Astrocyte (in vitro differentiated cells and primary cell): ENCODE measurements around the gene CBX7. TPM values are rescaled to one million over a fixed set of nuclear protein-coding genes. Genes with fewer than 3 reads are reported as not detected.

Experiments
- DNase-seq: peaks from one replicate; pipeline ENCODE4 v3.0.0-alpha.2; 2010; ENCODE audit warnings: low read depth
- FAIRE-seq: peaks from 2 replicates; lab custom pipeline; 2011; peaks lifted over from hg19 to GRCh38; lab: Jason Lieb, UNC
- H2AFZ ChIP-seq: 2 replicates; pipeline ENCODE4 v1.6.0; 2012; ENCODE audit warnings: low read depth, low read length, inconsistent platforms
- H3K27ac ChIP-seq: 2 replicates; pipeline ENCODE4 v1.5.1; 2011; ENCODE audit warnings: low read depth, low read length, inconsistent platforms
- H3K27me3 ChIP-seq: 2 replicates; pipeline ENCODE4 v1.6.0; 2011; ENCODE audit warnings: low read length, inconsistent platforms; ENCODE audit not compliant: insufficient read depth
- H3K36me3 ChIP-seq: 2 replicates; pipeline ENCODE4 v1.5.1; 2011; ENCODE audit warnings: low read length, inconsistent platforms; ENCODE audit not compliant: insufficient read depth
- H3K4me1 ChIP-seq: 2 replicates; pipeline ENCODE4 v1.5.1; 2011; ENCODE audit warnings: low read length, inconsistent platforms; ENCODE audit not compliant: insufficient read depth
- H3K4me2 ChIP-seq: 2 replicates; pipeline ENCODE4 v1.6.0; 2012; ENCODE audit warnings: low read length, inconsistent platforms
- H3K4me3 ChIP-seq: 2 replicates; pipeline ENCODE4 v1.5.1; 2011; ENCODE audit warnings: low read depth, mild to moderate bottlenecking, low read length, inconsistent platforms; ENCODE audit not compliant: insufficient read depth
- H3K79me2 ChIP-seq: 2 replicates; pipeline ENCODE4 v1.6.0; 2012; ENCODE audit warnings: mild to moderate bottlenecking, low read length, inconsistent platforms; ENCODE audit not compliant: insufficient read depth
- H3K9ac ChIP-seq: 2 replicates; pipeline ENCODE4 v1.6.0; 2012; ENCODE audit warnings: mild to moderate bottlenecking, low read length, inconsistent platforms
- H3K9me3 ChIP-seq: 2 replicates; pipeline ENCODE4 v1.5.1; 2012; ENCODE audit warnings: low read depth, mild to moderate bottlenecking, low read length, inconsistent platforms; ENCODE audit not compliant: insufficient read depth
- H4K20me1 ChIP-seq: 2 replicates; pipeline ENCODE4 v1.6.0; 2012; ENCODE audit warnings: low read length, inconsistent platforms; ENCODE audit not compliant: insufficient read depth
- H3K27ac Mint-ChIP-seq: one replicate; pipeline ENCODE4 v1.8.0; 2021; ENCODE audit warnings: mild to moderate bottlenecking, mixed read lengths; ENCODE audit not compliant: unreplicated experiment
- H3K27me3 Mint-ChIP-seq: one replicate; pipeline ENCODE4 v1.8.0; 2021; ENCODE audit warnings: low read depth, mixed read lengths; ENCODE audit not compliant: unreplicated experiment
- H3K36me3 Mint-ChIP-seq: one replicate; pipeline ENCODE4 v1.8.0; 2021; ENCODE audit warnings: low read depth, mixed read lengths; ENCODE audit not compliant: unreplicated experiment
- H3K4me1 Mint-ChIP-seq: one replicate; pipeline ENCODE4 v1.8.0; 2021; ENCODE audit warnings: low read depth, mixed read lengths; ENCODE audit not compliant: unreplicated experiment
- H3K4me3 Mint-ChIP-seq: one replicate; pipeline ENCODE4 v1.8.0; 2021; ENCODE audit warnings: mild to moderate bottlenecking, moderate library complexity, mixed read lengths; ENCODE audit not compliant: unreplicated experiment
- H3K9me3 Mint-ChIP-seq: one replicate; pipeline ENCODE4 v1.8.0; 2021; ENCODE audit warnings: mild to moderate bottlenecking, mixed read lengths; ENCODE audit not compliant: unreplicated experiment
- EZH2 ChIP-seq: IDR thresholded peaks from 2 replicates; pipeline ENCODE4 v1.6.1; 2012; ENCODE audit warnings: mild to moderate bottlenecking, low read length, inconsistent platforms; ENCODE audit not compliant: insufficient read depth
- total RNA-seq: library from RNA; stranded (reverse); gene quantifications from 2 replicates; pipeline ENCODE4 v1.2.1, GENCODE V29; 2021
- TF ChIP-seq, protein P1 (sequence below): IDR thresholded peaks from 2 replicates; pipeline ENCODE4 v1.5.1; 2011; ENCODE audit warnings: low read depth, mild to moderate bottlenecking, inconsistent platforms, low read length, moderate library complexity; ENCODE audit not compliant: insufficient read depth

The CBX7 gene
- total RNA-seq, 1 donor from 2014 or later = 1.2 TPM

DNA sequence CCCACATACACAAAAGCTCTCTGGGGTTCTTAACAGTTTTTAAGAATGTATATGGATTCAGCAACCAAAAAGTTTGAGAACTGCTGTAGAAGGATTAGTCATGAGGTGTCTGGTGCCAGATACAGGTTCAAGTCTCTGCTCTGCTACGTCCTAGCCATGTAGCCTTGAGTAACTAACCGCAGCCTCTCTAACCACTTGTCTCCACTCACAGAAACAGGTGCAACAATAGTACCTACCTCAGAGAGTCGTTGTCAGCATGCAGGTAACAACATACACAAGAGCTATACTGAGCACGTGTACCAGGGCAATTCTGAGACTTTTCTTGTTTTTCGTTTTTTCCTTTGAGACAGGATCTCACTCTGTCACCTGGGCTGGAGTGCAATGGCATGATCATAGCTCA, 26.9 kb downstream of the CBX7 start:
- peaks cover 4% of the 10 kb centered on the region for H3K27me3 ChIP-seq
- no peak for DNase-seq
- H3K4me3 ChIP-seq = no peak overlapping the region
- Mint-ChIP-seq H3K27me3 (peaks cover 9% of the 10 kb centered on the region), H3K4me3 (no peak overlapping the region), H3K27ac (no peak overlapping the region), H3K4me1 (peaks cover 4% of the 10 kb centered on the region), H3K9me3 (no peaks in the 10 kb centered on the region), H3K36me3 (no peaks in the 10 kb centered on the region)
- H3K79me2 ChIP-seq = no peaks in the 10 kb centered on the region
- H3K4me2 ChIP-seq = no peak overlapping the region
- H4K20me1 ChIP-seq = no peaks in the 10 kb centered on the region
- H3K4me1 ChIP-seq = no peaks in the 10 kb centered on the region
- no peaks in the 10 kb centered on the region for H3K9me3 ChIP-seq
- TF ChIP-seq, protein P1, sequence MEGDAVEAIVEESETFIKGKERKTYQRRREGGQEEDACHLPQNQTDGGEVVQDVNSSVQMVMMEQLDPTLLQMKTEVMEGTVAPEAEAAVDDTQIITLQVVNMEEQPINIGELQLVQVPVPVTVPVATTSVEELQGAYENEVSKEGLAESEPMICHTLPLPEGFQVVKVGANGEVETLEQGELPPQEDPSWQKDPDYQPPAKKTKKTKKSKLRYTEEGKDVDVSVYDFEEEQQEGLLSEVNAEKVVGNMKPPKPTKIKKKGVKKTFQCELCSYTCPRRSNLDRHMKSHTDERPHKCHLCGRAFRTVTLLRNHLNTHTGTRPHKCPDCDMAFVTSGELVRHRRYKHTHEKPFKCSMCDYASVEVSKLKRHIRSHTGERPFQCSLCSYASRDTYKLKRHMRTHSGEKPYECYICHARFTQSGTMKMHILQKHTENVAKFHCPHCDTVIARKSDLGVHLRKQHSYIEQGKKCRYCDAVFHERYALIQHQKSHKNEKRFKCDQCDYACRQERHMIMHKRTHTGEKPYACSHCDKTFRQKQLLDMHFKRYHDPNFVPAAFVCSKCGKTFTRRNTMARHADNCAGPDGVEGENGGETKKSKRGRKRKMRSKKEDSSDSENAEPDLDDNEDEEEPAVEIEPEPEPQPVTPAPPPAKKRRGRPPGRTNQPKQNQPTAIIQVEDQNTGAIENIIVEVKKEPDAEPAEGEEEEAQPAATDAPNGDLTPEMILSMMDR = no peak
- no peak for TF ChIP-seq EZH2
- no peak overlapping the region for H3K27ac ChIP-seq
- no peak overlapping the region for H3K9ac ChIP-seq
- H2AFZ ChIP-seq = no peak overlapping the region
- FAIRE-seq = no peak
- no peaks in the 10 kb centered on the region for H3K36me3 ChIP-seq

DNA sequence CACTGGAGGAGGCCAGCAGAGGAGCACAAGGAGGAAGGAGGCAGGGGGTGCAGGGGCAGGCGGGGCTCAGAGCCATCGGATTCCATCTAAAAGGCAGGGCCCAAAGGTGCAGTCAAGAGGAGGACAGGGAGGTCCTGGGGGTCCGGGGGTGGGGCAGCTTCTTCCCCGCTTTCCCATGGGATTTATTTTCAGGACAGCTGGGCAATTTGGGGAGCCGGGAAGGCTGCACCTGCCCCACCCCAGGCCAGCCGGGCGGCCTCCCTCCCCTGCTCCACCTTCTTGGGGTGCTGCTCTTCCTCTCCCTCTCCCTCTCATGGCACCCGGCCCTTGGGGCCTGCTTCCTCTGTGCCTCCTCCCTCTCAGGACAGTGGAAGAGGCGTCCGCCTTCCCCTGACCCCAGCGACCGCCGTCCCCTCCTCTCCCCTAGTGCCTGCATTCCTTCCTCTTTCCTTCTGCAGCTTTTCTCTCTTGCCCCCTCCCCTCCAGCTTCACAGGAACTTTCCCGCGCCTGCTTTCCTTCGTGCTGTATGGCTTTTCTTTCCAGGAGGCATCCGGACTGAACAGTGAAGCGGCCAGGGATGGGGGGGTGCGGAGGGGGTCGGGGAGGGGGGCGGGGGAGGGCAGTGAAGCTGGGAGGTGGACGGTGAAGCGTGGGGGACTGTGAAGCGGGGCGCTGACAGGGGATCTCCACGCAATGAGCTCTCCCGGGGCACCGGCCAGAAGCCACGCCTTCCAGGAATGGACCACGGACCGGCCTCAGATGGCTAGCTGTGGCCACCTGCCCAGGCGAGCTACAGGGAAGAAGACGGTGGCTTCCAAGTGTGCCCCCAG, 28.5 kb downstream of the CBX7 start:
- no peaks in the 10 kb centered on the region for H3K36me3 ChIP-seq
- no peaks in the 10 kb centered on the region for H3K36me3 Mint-ChIP-seq
- no peak overlapping the region for H3K9ac ChIP-seq
- H3K4me2 ChIP-seq = no peak overlapping the region
- H3K27me3 Mint-ChIP-seq = peaks cover 10% of the 10 kb centered on the region
- no peaks in the 10 kb centered on the region for H4K20me1 ChIP-seq
- H3K79me2 ChIP-seq = no peaks in the 10 kb centered on the region
- no peaks in the 10 kb centered on the region for H3K4me1 ChIP-seq
- no peak overlapping the region for H3K27ac Mint-ChIP-seq
- no peak for TF ChIP-seq EZH2
- TF ChIP-seq, protein P1 = no peak
- H3K27ac ChIP-seq = no peak overlapping the region
- DNase-seq (no peak), FAIRE-seq (no peak)
- H2AFZ ChIP-seq = no peak overlapping the region
- no peaks in the 10 kb centered on the region for H3K9me3 ChIP-seq
- H3K9me3 Mint-ChIP-seq = no peaks in the 10 kb centered on the region
- H3K4me3 Mint-ChIP-seq = no peak overlapping the region
- H3K4me1 Mint-ChIP-seq = no peaks in the 10 kb centered on the region
- H3K4me3 ChIP-seq = no peak overlapping the region
- peaks cover 2% of the 10 kb centered on the region for H3K27me3 ChIP-seq
